ENCODE results near the gene MROH9.

MROH9 gene

DNA sequence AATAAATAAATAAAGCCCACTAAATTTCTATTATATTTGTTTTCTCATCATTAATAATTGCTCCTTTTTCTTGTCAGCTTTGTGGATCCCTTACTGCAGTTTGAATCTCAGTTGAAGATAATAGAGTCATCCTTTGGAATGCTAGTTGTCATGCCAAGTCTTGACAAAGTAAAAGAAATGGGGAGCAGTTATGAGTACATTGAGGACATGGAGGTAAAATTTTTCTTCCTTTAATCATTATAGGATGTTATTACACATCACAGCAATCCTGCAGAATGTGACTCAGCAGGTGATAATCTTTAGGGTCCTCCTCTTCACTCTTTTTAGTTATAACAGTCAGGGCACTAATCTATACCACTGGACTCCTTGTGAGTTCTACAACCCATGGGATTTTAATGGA, 24.1 kb downstream of the MROH9 start:
- Histone ChIP-seq H3K4me1 (no peaks in the 10 kb centered on the region), H3K36me3 (no peaks in the 10 kb centered on the region), H3K27me3 (no peaks in the 10 kb centered on the region), H3K9me3 (no peaks in the 10 kb centered on the region), H3K4me3 (ENCODE audit: low read depth, low read length) (no peak overlapping the region)
- TF ChIP-seq, protein P1, sequence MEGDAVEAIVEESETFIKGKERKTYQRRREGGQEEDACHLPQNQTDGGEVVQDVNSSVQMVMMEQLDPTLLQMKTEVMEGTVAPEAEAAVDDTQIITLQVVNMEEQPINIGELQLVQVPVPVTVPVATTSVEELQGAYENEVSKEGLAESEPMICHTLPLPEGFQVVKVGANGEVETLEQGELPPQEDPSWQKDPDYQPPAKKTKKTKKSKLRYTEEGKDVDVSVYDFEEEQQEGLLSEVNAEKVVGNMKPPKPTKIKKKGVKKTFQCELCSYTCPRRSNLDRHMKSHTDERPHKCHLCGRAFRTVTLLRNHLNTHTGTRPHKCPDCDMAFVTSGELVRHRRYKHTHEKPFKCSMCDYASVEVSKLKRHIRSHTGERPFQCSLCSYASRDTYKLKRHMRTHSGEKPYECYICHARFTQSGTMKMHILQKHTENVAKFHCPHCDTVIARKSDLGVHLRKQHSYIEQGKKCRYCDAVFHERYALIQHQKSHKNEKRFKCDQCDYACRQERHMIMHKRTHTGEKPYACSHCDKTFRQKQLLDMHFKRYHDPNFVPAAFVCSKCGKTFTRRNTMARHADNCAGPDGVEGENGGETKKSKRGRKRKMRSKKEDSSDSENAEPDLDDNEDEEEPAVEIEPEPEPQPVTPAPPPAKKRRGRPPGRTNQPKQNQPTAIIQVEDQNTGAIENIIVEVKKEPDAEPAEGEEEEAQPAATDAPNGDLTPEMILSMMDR (IDR thresholded peaks at IDR 0.05; ENCODE audit: low read depth, low read length), result no peak
- no peak for DNase-seq

DNA sequence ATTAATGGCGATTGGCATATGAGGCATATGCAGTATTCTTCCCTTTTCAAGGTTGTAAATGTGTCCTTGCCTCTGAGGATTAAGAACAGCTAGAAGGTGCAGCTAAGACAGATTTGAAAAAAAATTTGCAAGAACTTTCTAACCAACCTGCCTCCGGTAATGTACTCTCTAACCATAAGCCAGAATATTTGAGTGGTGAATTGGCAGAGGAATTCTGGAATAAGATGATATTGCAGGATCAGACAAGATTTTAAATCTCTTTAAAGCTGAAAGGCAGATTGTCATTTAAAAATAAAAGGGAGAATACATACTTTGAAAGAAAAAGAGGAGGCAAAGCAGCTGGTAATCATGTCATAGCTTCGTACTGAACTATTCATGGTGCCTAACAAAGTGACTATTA, 29.2 kb downstream of the MROH9 start:
- Histone ChIP-seq H3K9me3 (no peaks in the 10 kb centered on the region), H3K4me1 (no peaks in the 10 kb centered on the region), H3K36me3 (no peaks in the 10 kb centered on the region), H3K4me3 (ENCODE audit: low read depth, low read length) (no peak overlapping the region), H3K27me3 (no peaks in the 10 kb centered on the region)
- DNase-seq, result no peak
- TF ChIP-seq, protein P1 (IDR thresholded peaks at IDR 0.05; ENCODE audit: low read depth, low read length), result no peak

DNA sequence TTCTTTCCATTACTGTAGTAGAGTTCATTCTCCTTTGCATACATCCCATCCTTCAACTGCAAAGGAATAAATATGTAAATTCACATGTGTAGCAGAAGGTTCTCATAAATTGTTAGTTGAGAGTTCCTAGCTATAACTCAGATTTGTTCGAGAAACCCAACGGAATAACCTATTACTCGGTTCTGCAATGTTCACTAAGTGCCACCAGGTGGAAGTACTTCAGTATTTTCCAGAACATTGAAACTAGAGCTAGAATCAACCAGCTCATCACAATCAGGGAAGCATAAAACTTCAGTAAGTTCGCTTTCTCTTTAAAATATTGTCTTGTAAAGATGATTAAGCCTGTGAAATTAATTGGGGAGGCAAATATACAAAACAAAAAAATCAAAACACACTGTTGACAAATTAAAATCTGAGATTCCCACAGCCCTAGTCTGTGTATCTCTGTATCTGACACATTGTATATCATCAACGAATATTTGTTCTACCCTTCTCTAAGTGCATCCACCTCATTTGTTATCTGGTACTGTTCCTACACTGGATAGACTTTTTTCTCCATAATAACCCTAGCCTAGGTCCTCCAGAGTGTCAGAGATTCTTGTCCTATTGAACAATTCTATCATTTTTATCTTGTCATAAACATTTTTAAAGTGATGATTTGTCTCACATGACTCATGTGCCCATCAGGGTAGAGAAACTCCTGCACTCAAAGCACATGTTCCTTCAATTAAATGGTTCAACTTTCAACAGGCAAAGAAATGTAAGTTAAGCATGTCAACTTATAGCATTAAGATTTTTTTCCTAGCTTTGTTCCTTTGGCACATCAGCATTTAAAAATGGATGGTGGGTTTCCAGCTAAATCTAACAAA, 31.9 kb downstream of the MROH9 start:
- no peaks in the 10 kb centered on the region for H3K9me3 ChIP-seq
- TF ChIP-seq, protein P1 (IDR thresholded peaks at IDR 0.05; ENCODE audit: low read depth, low read length), result peak; percentile 46
- no peaks in the 10 kb centered on the region for H3K4me1 ChIP-seq
- no peaks in the 10 kb centered on the region for H3K27me3 ChIP-seq
- H3K36me3 ChIP-seq, result no peaks in the 10 kb centered on the region
- no peak for DNase-seq
- no peak overlapping the region for H3K4me3 ChIP-seq (ENCODE audit: low read depth, low read length)

DNA sequence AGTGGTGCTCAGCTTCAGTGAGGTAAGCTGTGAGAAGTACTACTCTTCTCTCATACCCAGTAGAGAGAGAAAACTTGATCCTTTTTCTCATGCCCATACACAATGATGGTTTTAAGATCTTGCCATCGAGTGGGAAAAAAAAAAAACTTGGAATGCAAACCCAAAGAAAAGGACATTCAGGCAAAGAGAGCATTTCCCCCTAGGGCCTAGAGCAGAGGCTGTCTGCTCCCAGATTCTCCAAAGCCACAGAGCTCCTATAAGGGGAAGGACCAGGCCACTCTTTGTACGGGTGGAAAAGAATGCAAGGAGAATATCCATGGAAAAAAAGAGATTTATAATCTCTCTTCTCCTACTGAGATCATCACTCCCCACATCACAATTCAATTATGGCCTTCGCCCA, 34.9 kb downstream of the MROH9 start:
- H3K36me3 ChIP-seq, result no peaks in the 10 kb centered on the region
- no peaks in the 10 kb centered on the region for H3K9me3 ChIP-seq
- H3K27me3 ChIP-seq, result no peaks in the 10 kb centered on the region
- TF ChIP-seq, protein P1 (IDR thresholded peaks at IDR 0.05; ENCODE audit: low read depth, low read length), result no peak
- H3K4me1 ChIP-seq, result no peaks in the 10 kb centered on the region
- DNase-seq, result no peak
- no peak overlapping the region for H3K4me3 ChIP-seq (ENCODE audit: low read depth, low read length)

DNA sequence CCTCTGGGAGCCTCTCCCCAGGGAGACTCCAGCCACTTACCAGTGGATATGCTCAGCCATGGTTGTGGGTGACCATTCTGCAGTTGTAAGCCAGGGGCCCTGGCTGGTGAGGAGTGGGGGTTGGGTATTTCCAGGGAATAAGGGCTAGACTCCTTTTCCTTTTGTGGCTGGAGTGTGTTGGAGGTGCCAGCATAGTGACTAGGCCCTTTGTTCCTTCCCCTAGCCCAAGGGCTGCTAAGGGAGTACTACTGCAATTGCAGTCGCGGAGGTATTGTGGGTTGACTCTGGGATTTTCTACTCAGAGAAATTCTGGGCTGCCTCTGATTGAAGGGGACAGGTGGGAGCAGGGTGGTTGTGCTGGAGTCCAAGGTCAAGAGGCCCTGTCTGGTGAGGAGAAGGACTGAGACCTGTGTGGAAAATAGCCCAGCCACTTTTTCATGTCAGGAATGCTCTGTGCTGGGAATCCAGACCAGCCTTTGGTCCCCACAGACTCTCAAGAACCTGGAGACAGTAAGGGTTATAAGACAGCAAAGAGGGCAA, 43.1 kb downstream of the MROH9 start:
- DNase-seq, result no peak
- TF ChIP-seq, protein P1 (IDR thresholded peaks at IDR 0.05; ENCODE audit: low read depth, low read length), result no peak
- Histone ChIP-seq H3K4me3 (ENCODE audit: low read depth, low read length) (no peak overlapping the region), H3K36me3 (no peaks in the 10 kb centered on the region), H3K9me3 (no peaks in the 10 kb centered on the region), H3K27me3 (no peaks in the 10 kb centered on the region), H3K4me1 (no peaks in the 10 kb centered on the region)

DNA sequence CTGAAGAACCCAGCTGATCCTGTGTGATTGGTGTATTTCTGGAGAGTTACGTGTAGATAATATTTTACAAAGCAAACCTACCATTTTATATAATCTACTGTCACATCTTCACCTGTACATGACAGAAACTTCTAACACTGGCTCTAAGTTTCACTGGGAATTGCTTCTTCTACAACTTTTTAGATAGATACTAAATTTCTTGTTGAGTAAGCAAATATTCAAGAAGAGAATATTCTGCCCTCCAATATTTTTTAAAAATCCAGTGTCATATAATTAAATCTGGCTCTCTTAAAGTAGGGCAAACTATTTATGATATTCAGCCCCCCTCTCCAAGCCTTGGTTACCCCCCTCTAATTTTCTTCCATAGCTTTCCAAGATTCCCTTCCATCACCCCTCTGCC, 50.1 kb downstream of the MROH9 start:
- H3K4me3 ChIP-seq (ENCODE audit: low read depth, low read length), result no peak overlapping the region
- no peaks in the 10 kb centered on the region for H3K4me1 ChIP-seq
- DNase-seq, result no peak
- TF ChIP-seq, protein P1 (IDR thresholded peaks at IDR 0.05; ENCODE audit: low read depth, low read length), result no peak
- H3K27me3 ChIP-seq, result no peaks in the 10 kb centered on the region
- H3K36me3 ChIP-seq, result no peaks in the 10 kb centered on the region
- no peaks in the 10 kb centered on the region for H3K9me3 ChIP-seq
